ENCODE results near the gene RASL10A.
"Not testable (repeated sequence)": the region's sequence is repeated elsewhere in the genome, so short reads cannot be mapped to it uniquely, and the experiment has no call there.

The RASL10A gene, protein sequence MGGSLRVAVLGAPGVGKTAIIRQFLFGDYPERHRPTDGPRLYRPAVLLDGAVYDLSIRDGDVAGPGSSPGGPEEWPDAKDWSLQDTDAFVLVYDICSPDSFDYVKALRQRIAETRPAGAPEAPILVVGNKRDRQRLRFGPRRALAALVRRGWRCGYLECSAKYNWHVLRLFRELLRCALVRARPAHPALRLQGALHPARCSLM

DNA sequence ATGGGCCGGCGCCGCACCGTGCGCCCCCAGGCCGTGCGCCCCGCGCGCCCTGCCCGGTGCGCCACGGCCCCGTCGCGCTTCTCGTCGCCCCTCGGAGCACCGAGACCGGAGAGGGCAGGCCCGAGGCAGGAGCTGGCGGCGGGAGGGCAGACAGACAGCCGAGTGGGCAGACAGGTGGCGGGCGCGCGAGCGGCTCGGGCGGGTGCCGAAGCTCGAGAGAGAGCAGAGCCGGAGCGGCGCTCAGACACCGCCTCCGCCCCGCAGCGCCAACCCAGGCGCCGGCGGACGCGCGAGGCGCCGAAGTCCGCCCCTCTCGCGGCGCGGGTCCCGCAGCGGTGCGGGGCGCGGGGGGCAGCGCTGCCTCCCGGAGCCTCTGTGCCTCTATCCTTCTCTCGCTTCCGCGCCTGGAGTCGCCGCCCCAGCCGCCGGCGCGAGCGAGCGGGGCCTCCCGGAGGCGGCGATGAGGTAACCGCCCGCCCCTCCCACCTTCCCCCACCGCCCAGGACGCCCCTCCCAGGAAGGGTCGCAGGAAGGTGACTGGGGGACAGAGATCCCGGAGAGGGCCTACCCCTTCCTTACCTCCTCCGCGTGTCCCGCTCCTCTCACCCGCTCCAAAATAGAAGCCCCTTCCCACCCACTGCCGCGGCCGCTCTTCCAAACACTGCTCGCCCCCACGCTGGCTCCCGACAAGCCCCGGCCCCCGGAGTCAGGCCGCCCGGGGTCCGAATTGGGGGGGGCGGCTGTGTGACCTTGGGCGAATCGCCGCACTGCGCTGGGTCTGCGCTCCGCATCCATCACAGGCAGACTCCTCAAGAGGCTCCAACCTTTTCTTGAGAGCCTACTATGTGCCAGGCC, at the start of gene RASL10A:
Gene RASL10A (minus strand): TSS at position 412 of the 855 bp plus-strand sequence. CDS start 451 bp downstream, outside the sequence.
- DNase-seq: no peak

DNA sequence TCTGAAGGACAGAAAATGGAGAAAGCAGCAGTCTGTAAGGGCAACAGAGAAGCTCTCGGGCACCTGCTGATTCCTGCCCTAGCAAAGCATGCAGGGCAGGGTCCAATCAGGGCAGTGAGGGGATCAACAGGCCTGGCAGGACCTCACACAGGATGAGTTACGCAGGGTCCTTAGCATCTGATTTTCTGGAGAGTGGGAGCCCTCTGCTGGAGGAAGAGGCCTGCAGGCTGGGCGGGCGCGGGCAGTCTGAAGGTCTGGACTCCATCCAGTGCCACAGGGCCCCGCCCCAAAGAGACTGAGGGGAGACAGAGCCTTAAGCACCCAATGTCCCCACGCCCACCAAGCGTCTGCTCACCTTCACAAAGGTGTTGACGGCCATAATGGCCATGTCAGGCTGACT, 44.0 kb upstream of the RASL10A start:
- peak; percentile 12 for DNase-seq

DNA sequence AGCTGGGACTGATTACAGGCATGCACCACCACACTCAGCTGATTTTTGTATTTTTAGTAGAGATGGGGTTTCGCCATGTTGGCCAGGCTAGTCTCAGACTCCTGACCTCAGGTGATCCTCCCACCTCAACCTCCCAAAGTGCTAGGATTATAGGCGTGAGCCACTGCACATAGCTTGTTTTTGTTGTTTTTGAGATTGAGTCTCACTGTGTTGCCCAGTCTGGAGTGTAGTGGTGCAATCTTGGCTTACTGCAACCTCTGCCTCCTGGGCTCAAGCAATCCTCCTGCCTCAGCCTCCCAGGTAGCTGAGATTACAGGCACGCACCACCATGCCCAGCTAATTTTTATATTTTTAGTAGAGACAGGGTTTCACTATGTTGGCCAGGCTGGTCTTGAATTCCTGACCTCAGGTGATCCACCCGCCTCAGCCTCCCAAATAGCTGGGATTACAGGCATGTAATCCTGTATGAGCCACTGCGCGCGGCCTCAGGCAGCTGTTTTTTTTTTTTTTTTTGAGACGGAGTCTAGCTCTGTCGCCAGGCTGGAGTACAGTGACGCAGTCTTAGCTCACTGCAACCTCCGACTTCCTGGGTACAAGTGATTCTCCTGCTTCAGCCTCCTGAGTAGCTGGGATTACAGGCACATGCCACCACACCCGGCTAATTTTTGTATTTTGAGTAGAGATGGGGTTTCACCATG, 41.8 kb upstream of the RASL10A start:
- DNase-seq: not testable (repeated sequence)

DNA sequence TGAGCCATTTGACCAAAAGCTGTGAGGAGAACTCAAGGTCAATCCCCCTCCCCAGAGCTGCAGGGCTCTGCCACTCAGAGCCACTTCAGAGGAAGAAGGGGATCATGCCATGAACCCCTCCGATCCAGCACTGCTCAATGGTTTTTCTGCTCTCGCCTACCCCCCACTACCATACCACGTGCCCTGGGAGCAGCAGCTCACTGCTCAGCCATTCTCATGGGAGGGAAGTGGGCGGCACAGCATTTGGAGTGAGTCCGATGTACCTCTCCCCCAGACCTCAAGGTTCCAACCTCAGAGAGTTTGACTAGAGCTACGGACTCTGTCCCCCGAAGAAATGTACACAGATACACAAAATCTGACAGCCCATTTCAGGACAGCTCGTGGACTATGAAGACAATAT, 38.4 kb upstream of the RASL10A start:
- no peak for DNase-seq

DNA sequence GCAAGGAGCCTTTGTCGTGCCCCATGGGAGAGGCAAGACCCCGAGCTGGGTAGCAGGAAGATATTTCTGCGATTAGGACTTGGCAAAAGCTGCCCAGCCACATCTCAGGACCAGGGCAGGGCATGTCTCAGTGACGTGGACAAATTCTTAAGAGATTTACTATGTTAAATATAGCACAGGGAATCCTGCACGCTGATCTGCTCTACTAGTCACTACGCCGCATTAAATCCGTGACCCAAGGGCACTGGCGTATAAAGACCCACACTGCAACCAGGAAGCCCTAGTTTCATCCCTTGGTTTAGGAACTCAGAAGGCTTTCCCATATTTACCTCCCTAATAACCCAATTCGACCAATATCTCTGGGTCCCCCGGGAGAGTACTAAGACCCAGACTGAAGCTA, 37.8 kb upstream of the RASL10A start:
- no peak for DNase-seq

DNA sequence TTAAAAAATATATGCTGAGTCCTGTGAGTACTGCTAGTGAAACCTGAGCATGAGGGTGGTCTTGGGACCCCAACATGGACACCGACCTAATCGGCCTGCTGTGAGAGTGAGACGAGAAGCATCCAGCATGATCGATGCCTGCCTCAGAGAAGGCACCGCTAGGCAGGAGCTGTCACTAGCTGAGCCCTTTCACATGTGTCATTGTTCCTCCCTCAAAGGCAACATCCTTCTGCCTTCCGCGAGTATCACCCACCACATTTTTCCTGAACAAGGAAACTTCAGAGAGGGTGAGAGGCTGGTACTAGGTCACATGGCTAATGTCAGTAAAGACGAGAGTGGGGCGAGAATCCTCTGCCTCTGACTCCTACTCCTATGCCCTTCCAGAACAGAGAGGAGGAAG, 37.3 kb upstream of the RASL10A start:
- no peak for DNase-seq

DNA sequence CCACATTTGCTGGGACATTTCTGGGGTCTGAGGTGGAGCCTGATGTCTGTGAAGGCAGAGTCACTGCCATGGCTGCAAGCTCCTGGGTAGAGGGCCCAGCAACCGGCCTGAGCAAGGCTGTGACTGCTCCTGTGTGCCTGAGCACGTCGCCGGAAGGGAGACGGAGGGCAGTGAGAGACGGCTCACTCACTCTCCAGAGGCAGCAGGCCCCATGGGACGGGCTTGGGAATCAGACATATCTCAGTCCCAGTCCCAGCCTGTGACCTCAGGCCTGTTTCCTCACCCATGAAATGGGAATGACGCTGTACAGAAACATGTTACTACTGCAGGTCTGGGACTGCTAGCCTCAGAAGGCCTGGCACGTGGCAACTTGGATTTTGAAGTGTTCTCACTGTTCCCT, 36.4 kb upstream of the RASL10A start:
- no peak for DNase-seq

DNA sequence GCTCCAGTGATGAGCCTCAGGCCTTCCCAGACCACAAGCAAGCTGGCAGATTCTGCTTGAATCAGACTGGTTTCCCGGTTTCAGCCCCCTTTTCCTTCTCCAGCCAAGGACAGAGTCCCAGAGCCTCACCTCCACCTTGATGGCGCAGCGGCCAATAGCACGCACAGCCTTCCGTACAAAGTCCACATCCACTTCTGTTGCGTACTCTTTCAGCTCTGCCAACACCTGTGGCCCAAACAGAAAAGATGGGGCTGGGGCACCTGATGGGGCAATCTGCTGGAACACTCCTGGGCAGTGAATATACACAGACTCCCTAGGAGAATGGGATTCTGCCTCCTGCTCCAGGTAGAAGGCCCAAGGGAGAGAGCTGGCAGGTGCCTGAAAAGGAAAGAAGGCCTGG, 35.5 kb upstream of the RASL10A start:
- DNase-seq: no peak

DNA sequence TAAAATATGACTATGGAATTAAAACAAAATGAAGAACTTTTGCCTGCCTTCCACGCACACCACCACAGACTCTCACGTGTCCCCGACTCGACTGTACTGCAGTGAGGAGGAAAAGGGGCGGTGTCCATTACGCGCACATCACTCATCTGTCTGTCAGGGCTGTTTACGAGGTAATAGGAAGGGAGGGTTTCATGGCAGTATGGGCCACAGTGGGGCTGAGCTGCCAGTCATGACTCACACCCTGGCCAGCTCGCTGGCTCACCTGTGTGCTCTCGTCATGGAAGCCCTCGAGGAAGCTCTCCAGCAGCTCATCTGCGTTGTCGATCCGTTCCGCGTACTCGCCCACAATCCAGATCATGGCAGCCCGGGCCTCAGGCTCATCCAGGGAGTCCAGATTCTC, 33.5 kb upstream of the RASL10A start:
- no peak for DNase-seq

DNA sequence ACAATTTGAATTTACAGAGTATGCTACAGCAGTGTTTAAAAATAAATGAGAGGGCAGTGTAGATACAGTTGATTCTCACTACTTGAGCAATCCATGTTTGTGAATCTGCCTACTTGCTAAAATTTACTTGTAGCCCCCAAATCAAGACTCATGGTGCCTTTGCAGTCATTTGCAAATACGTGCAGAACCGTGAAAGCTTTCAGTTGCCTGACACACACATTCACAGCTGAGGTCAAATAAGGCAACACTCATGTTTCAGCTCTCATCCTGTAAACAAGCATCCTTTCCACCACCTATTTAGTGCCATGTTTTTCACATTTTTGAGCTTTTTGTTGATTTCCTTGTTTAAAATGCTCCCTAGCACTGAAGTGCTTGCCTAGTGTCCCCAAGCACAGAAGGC, 32.5 kb upstream of the RASL10A start:
- DNase-seq: no peak

DNA sequence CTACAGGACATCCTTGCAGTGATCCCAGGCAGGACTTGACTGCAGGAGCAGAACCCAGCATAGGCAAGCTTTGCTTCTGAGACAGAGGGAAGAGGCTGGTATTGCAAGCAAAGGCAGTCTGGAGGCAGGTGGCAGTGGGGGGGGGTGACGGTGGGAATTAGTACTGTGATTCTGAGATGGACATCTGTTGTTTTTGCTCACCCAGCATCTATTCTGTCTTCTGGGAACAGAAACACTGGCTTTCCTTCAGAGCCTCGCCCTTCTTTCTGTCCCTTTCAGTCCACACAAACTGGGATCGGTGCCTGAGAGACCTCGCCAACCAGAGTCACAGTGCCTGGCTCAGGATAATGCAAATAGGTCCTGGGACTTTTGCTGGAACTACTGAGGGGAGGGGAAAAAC, 31.2 kb upstream of the RASL10A start:
- DNase-seq: no peak

DNA sequence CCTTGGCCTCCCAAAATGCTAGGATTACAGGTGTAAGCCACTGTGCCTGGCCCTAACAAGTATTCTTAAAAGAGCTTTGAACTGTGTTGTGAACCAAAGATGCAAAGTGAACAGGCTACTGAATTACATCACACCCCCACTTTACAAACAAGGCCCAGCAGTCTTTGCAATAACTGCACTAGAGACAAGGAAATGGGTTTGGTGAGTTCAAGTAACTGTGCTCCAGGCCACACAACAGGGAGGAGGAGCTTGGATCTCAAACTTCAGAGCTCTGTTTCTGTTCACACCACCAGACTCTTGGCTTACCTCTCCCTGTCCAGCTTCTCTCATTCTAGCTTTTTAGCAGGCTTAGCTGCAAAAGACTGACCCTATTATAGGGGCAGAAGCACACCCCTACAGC, 30.4 kb upstream of the RASL10A start:
- no peak for DNase-seq

DNA sequence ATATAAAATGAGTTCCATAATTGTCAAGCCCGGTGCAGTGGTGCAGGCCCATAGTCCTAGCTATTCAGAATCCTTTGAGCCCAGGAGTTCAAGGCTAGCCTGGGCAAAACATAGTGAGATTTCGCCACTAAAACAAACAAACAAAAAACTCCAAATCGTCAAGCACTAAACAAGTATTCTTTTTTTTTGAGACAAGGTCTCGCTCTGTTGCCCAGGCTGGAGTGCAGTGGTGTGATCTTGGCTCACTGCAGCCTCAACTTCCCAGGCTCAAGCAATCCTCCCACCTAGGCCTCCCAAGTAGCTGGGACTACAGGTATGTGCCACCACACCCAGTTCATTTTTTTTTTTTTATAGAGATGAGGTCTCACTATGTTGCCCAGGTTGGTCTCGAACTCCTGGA, 29.4 kb upstream of the RASL10A start:
- not testable (repeated sequence) for DNase-seq

DNA sequence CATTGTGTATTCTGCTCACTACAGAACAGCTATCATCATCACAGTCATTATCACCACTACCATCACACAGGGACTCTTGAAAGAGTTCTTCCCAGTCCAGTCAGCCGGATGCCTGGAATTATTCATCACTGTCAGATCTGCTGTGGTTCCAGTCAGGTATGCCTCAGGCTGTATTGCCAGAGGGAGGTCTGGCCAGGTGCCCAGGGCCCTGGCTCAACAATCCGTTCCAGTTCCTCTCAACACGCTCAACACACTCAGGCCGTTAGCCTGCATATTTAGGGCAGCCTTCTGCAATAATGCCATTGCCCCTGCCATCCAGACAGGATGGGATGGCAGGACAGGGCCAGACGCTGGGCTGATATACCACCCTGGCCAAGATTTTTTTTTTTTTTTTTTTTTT, 28.6 kb upstream of the RASL10A start:
- DNase-seq: peak; percentile 7

DNA sequence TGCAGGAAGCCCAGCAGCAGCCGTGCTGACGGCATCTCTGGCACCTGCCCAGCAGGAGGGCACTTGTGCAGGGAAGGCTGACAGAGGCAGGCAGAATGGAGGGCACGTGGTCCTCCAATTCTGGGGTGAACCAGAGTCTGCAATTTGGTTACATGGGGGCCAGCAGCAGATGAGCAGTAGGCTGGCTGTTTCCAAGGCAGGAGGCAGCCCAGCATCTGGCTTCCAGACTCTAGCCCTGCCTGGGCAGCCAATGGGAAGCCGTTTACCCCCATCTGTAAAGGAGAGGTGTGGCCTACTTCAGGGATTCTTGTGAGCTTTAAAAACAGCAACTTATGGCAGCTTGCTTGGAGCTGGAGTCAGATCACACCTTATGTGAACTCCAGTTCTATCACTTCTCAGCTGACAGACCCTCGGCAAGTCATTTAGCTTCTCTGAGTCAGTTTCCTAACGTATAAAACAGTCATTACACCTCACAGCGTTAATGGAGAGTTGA, 27.9 kb upstream of the RASL10A start:
- DNase-seq: no peak

DNA sequence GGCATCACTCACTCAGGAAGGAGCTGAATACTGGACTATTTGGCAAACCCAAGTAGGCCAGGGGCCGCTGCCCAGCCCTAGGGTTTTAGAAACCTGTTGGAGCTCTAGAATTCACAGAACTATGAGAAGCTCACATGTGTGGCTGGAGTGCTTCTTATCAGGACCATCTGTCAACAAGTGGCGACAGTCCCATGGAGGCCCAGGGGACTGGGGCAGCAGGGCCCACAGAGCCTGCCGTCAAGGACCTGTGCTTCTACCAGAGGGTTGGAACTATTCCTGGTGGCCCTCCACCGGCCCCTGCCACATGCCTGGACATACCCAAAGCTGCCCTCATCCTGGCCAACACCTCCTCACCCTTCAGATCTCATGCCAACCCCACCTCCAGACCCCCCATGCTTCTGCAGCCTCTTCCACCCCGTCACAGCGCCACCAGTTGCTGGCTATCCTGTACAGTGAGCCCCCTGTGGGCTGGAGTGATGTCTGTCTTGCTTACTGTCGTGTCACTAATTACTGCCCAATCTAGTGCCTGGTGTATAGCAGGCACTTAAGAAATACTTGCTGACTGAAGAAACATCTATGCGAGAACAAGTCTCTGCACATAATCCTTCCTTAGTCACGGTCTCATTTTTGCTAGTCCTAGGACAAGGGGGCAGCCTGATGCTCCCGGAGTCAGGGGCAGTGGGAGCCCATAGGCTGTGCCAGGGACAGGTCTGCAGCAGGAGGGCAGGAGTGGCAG, 27.2 kb upstream of the RASL10A start:
- DNase-seq: no peak

DNA sequence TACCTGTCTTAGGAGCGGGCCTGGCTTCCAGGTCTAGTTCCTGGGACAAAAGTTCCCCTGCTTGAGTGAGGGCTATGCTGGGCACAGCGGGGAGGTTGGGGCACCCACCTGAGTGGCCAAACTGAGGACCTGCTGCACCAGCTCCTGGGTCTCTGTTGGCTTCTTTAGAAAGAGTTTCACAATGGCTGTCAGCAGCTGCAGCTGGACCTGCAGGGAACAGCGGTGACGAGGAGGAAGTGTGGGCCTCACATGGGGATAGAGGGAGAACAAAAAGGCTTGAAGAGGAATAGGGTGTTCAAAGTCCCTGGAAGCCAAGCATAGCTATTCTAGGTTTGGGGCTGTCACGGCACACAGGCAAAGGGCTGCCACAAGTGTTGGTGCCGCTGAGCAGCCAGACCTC, 26.7 kb upstream of the RASL10A start:
- no peak for DNase-seq

DNA sequence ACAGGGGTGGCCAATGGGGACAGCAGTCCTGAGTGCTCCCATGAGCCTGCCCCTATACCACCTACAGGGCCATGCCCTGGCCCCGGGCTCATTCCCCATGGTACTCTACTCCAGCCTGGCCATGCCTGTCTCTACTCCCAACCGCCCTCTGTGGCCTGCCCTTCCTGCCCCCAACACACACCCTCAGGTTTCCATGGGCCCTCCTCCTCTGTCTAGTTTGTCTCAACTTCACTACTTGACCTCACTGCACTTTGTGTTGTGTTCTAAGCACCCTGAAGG, 26.3 kb upstream of the RASL10A start:
- DNase-seq: no peak

DNA sequence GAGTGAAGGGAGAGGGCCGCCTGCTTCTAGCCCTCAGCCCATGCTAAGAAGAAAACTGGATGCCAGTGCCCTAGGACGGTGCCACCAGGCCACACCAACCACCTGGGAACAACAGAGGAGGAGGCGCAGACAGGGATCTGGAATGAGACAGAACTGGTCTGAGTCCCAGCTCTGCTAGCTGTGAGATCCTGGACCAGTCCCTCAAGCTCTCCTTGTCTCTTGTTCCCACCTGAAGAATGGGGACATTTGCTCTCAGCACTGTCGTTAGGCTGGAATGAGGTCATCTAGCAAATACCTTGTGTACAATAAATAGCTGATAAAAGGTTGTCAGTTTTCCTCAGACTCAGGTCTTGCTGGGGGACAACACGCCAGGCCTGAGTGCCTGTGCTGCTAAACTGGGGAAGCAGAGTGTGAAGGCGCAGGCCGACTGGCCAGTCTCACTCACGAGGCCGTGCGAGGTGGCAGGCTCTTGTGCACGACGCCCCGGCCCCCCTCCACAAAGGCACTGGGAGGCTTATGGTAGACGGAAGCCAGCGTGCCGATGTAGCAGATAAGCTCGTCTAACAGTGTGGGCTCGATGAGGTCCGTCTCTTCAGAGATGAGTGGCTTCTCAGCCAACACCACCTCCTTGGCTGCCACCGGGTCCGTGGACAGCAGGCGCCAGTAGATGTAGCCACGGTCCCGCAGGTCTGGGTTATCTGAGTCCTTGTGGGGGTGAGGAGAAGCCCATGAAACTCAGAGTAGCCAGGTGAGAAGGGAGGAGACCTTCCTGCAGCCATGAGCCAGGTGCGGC, 25.8 kb upstream of the RASL10A start:
- no peak for DNase-seq

DNA sequence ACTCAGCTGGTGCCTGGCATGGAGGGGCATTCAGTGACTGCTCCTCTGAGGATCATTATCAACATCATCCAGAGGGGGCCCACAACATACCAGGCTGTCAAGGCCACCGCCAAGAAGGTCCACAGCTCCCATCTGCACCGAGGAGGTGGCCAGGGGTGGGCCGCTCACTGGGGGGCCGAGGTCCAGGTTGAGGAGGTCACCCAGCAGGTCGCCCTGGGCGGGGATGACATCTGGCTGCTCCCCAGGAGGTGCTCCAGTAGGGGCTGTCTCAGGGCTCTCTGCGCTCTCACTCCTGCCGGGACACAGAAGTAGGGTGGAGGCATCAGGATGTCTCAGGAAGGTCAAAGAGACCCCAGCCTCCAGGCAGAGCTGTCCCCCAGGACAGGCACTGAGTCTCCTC, 25.1 kb upstream of the RASL10A start:
- DNase-seq: no peak

DNA sequence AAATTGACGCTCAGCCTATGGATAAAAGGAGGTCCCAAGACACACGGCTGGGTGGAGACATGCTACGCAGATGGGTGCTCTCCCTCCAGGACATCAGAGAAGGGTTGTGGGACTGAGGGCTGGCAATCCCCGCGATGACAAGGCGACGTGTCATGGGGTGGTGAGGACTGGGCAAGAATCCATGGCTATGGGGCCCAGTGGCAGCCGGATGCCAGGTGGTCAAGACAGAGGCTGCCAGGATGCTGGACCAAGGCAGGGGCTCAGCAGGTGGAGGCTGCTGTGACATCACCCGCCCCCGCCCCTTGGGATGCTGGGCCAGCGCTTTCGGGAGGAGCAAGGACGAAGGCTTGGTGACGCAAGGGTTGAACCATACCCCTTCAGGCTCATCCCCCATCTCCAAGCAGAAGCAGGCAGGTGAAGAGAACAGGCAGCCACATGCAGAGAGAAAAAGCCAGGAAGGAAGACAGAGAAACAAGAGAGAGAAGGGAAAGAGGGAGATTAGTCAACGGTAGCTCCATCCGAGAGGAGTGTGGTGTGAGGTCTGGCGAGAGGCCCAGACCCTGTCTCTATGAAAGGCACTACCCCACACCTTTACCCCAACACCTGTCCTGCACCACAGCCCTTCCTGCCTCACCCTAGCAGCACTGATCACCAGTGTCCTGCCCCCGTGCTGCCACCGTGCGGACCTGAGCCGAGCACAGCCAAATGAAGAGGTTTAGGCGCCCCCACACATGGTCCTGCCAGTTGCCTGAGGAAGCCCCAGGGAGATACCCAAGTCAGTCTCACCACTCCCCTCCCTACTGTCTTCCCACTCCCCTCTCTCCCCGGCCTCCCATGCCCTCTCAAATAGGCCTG, 24.1 kb upstream of the RASL10A start:
- no peak for DNase-seq

DNA sequence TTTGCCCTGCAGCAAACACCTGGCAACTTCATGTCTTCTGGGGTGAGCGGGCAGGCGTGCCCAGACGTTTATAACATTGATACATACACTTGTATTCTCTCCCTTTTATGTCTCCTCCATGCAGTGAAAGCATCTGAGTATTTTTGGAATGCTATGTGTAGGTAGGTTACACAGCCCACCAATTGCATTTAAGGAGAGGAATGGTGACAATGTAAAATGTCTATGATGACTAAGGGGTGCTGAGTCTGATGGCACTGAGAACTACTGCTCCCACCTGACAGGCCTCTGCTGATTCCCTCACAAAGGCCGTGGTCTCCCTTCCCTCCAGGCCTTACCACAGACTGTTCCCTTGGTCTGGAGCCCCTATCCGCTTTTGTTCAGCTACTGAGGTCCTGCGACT, 22.9 kb upstream of the RASL10A start:
- no peak for DNase-seq
